Astrocyte of the spinal cord (primary cell): Measurements from ENCODE around the gene PGAP6.

Experiments
- DNase-seq: peaks from one replicate; pipeline ENCODE4 v3.0.0; 2011; ENCODE audit warnings: low read depth, low spot score
- H3K4me3 ChIP-seq: 2 replicates; pipeline ENCODE4 v1.5.1; 2011; ENCODE audit warnings: low read depth, mild to moderate bottlenecking, low read length, moderate library complexity
- CTCF ChIP-seq: IDR thresholded peaks from 2 replicates; pipeline ENCODE4 v1.5.1; 2012; ENCODE audit warnings: low read depth, mild to moderate bottlenecking, low read length, inconsistent platforms
- in situ Hi-C: cut with HindIII; loops from 2 replicates; pipeline ENCODE4 v1.10.0; 2017; ENCODE audit warnings: low sequenced_read_pairs

PGAP6 gene

GRCh38 chr16:359067-359763, 22.6 kb downstream of the PGAP6 start:
- no peak for DNase-seq
- no peak for TF ChIP-seq CTCF
- in situ Hi-C loops = no loop called here
- H3K4me3 ChIP-seq = no peak overlapping the region

GRCh38 chr16:356741-357140, 25.0 kb downstream of the PGAP6 start:
- in situ Hi-C loops = no loop called here
- DNase-seq = no peak
- H3K4me3 ChIP-seq = no peak overlapping the region
- no peak for TF ChIP-seq CTCF

- no peak overlapping the region for H3K4me3 ChIP-seq
- in situ Hi-C loops = no loop called here
- no peak for TF ChIP-seq CTCF
- DNase-seq = no peak
These were observed 26.8 kb downstream of the PGAP6 start for GRCh38 chr16:354971-355461.

GRCh38 chr16:354291-354881, 27.4 kb downstream of the PGAP6 start:
- TF ChIP-seq CTCF = no peak
- no peak overlapping the region for H3K4me3 ChIP-seq
- in situ Hi-C loops = no loop called here
- no peak for DNase-seq

GRCh38 chr16:353404-354290, 28.1 kb downstream of the PGAP6 start:
- H3K4me3 ChIP-seq = peak overlapping the region; percentile 32
- in situ Hi-C loops = no loop called here
- no peak for TF ChIP-seq CTCF
- no peak for DNase-seq

GRCh38 chr16:352547-353403, 29.0 kb downstream of the PGAP6 start, which contains the start of gene AXIN1:
AXIN1 (minus strand) TSS chr16:352723; CDS start chr16:347025, 5,698 bp downstream.
- peak within 1 kb of the TSS; percentile 54 for H3K4me3 ChIP-seq
- peak; percentile 50 for TF ChIP-seq CTCF
- in situ Hi-C loops = no loop called here
- DNase-seq = peak; percentile 91
